GM12878 (cell line): ENCODE data around the gene CARS2. TPM values are rescaled to one million over a fixed set of nuclear protein-coding genes. Genes with fewer than 3 reads are reported as not detected.

Experiments used
- ATAC-seq: fragments of 200-7000 bp; cut with Tn5 transposase; 3 replicates; pipeline ENCODE4 v1.9.1; 2020; ENCODE audit warnings: mild to moderate bottlenecking, moderate library complexity
- BruUV-seq: library from RNA; stranded (reverse); fragments of 400-500 nt; replicated peaks from 2 replicates; lab custom pipeline; 2021; lab: Mats Ljungman, UMichigan
- CTCF ChIA-PET: fragments of 300-600 bp; sonication (Branson Sonifier 250); formaldehyde crosslinking; extraction: SDS; loops from one replicate; lab custom pipeline; 2021; ENCODE audit warnings: inconsistent platforms; lab: Yijun Ruan, JAX
- POLR2A ChIA-PET: fragments of 350-600 bp; formaldehyde crosslinking; extraction: SDS; loops from one replicate; lab custom pipeline; 2021; ENCODE audit warnings: inconsistent platforms; lab: Charles Lee
- RAD21 ChIA-PET: fragments of 300-600 bp; sonication (Branson Sonifier 250); formaldehyde crosslinking; loops from one replicate; lab custom pipeline; 2023; ENCODE audit warnings: antibody characterized with exemption; ENCODE audit not compliant: unreplicated experiment; lab: Charles Lee
- SMC1A ChIA-PET: fragments of 300-600 bp; sonication (Branson Sonifier 250); formaldehyde crosslinking; loops from one replicate; lab custom pipeline; 2023; ENCODE audit not compliant: unreplicated experiment, uncharacterized antibody; lab: Charles Lee
- DNase-seq: peaks from one replicate; pipeline ENCODE4 v3.0.0-alpha.2; 2011; ENCODE audit warnings: low read depth, low spot score
- FAIRE-seq: peaks from 3 replicates; lab custom pipeline; 2011; peaks lifted over from hg19 to GRCh38; lab: Jason Lieb, UNC
- H2AFZ ChIP-seq: 2 replicates; pipeline ENCODE4 v1.6.0; 2011; ENCODE audit warnings: low read depth, low read length, control low read depth; ENCODE audit not compliant: control insufficient read depth
- H3K27ac ChIP-seq: 2 replicates; pipeline ENCODE4 v1.5.1; 2011; ENCODE audit warnings: control low read depth; ENCODE audit not compliant: control insufficient read depth, insufficient read depth
- H3K27me3 ChIP-seq, 2 experiments: replicated peaks in 1 of 2; 2 replicates each; pipeline versions ENCODE4 v1.6.0 to v1.6.1; 2011; ENCODE audit warnings: low read length in 1 of 2; ENCODE audit not compliant: control insufficient read depth in 2 of 2, insufficient read depth in 2 of 2
- H3K36me3 ChIP-seq, 2 experiments: 2 replicates each; pipeline ENCODE4 v1.5.1; 2011; ENCODE audit warnings: low read length in 1 of 2; ENCODE audit not compliant: control insufficient read depth in 2 of 2, insufficient read depth in 2 of 2
- H3K4me1 ChIP-seq: 2 replicates; pipeline ENCODE4 v1.6.1; 2011; ENCODE audit warnings: mild to moderate bottlenecking, low read length, moderate library complexity, mixed read lengths; ENCODE audit not compliant: control insufficient read depth, insufficient read depth
- H3K4me2 ChIP-seq: 2 replicates; pipeline ENCODE4 v1.6.0; 2011; ENCODE audit warnings: control low read depth; ENCODE audit not compliant: control insufficient read depth, insufficient read depth
- H3K4me3 ChIP-seq: fragments of 200-600 bp; sonication (generic); 2 replicates; pipeline ENCODE4 v1.5.1; 2016
- H3K79me2 ChIP-seq: 2 replicates; pipeline ENCODE4 v1.6.0; 2011; ENCODE audit warnings: low read length; ENCODE audit not compliant: control insufficient read depth, insufficient read depth
- H3K9ac ChIP-seq: 2 replicates; pipeline ENCODE4 v1.8.0; 2011; ENCODE audit warnings: low read length, control low read depth, mixed read lengths; ENCODE audit not compliant: control insufficient read depth, insufficient read depth
- H3K9me3 ChIP-seq: replicated peaks from 3 replicates; pipeline ENCODE4 v1.5.1; 2011; ENCODE audit warnings: mild to moderate bottlenecking, low read length; ENCODE audit not compliant: control insufficient read depth, insufficient read depth
- H4K20me1 ChIP-seq: 2 replicates; pipeline ENCODE4 v1.6.0; 2011; ENCODE audit not compliant: control insufficient read depth, insufficient read depth
- MXI1 ChIP-seq: fragments of 150-350 bp; IDR thresholded peaks from 2 replicates; pipeline ENCODE4 v1.6.1; 2011; ENCODE audit warnings: low read depth, mild to moderate bottlenecking, inconsistent platforms, low read length, improper control_type of control experiment
- NR2C1 ChIP-seq: fragments of 450-650 bp; IDR thresholded peaks from 2 replicates; pipeline ENCODE4 v1.6.1; 2017; ENCODE audit warnings: antibody characterized with exemption, mild to moderate bottlenecking, moderate library complexity
- RB1 ChIP-seq: fragments of 450-650 bp; formaldehyde crosslinking; IDR thresholded peaks from 2 replicates; pipeline ENCODE4 v1.6.1; 2017; ENCODE audit warnings: mild to moderate bottlenecking, borderline replicate concordance
- SPI1 ChIP-seq: IDR thresholded peaks from 2 replicates; pipeline ENCODE4 v1.6.1; 2011; ENCODE audit warnings: low read depth, mild to moderate bottlenecking, low read length, moderate library complexity, borderline replicate concordance; ENCODE audit not compliant: insufficient read depth
- SREBF1 ChIP-seq: IDR thresholded peaks from 2 replicates; pipeline ENCODE4 v1.6.1; 2012; ENCODE audit warnings: mild to moderate bottlenecking, low read length
- STAT3 ChIP-seq: IDR thresholded peaks from 2 replicates; pipeline ENCODE4 v1.6.1; 2011; ENCODE audit warnings: low read depth, low read length, improper control_type of control experiment
- ZNF274 ChIP-seq: IDR thresholded peaks from one replicate; pipeline ENCODE4 v1.8.0; 2011; ENCODE audit not compliant: insufficient read length, insufficient read depth
- WGBS: methylation state at CpG from one replicate; pipeline ENCODE4 v1.1.6; 2016; ENCODE audit warnings: low lambda C conversion rate; ENCODE audit not compliant: insufficient replicate concordance, insufficient coverage; ENCODE audit errors: missing lambda C conversion rate; 5-methylcytosine and 5-hydroxymethylcytosine counted together
- in situ Hi-C: fragments of 300-500 bp; cut with MboI; formaldehyde crosslinking; loops from 9 replicates; pipeline ENCODE4 v1.14.3; 2018; ENCODE audit warnings: mixed read lengths
- intact Hi-C: fragments of 100-400 bp; cut with micrococcal nuclease; formaldehyde crosslinking; loops from one replicate; pipeline ENCODE4 v1.14.2; 2022; ENCODE audit not compliant: unreplicated experiment
- polyA plus RNA-seq, 11 experiments: library from polyadenylated mRNA; depleted of rRNA in 4 of 11; unstranded in 6 of 11; stranded (reverse) in 5 of 11; fragments of >200 nt; fragmentation: Nextera tagmentation in 4 of 11; fragmentation: Illumina TruSeq in 1 of 11; extraction: Ambion mirVana in 4 of 11; extraction: Trizol in 1 of 11; gene quantifications; 1 replicate in 1 of 11; 2 replicates in 10 of 11; pipeline versions ENCODE4 v1.2.1 to v1.2.3, GENCODE V29; 2011 to 2016; ENCODE audit warnings: inconsistent platforms in 2 of 11, missing spikeins in 2 of 11, low read depth in 1 of 11
- total RNA-seq, 4 experiments: library from RNA; depleted of rRNA in 3 of 4; stranded (reverse); fragments of >200 nt in 3 of 4; fragmentation: Illumina TruSeq in 1 of 4; extraction: Trizol in 1 of 4; gene quantifications; 2 replicates each; pipeline versions ENCODE4 v1.2.1 to v1.2.3, GENCODE V29; 2013 to 2021
- TF ChIP-seq, protein P1 (sequence below): fragments of 450-650 bp; IDR thresholded peaks from 2 replicates; pipeline ENCODE4 v1.6.1; 2018; ENCODE audit warnings: mild to moderate bottlenecking, low read depth, moderate library complexity; ENCODE audit not compliant: partially characterized antibody

Gene CARS2
- total and polyA plus RNA-seq, 10 of the 15 experiments (the other 5 are each of a cell fraction or from before 2014, with no cell fraction given), result 4.2 to 101 (median 61.5) TPM

DNA sequence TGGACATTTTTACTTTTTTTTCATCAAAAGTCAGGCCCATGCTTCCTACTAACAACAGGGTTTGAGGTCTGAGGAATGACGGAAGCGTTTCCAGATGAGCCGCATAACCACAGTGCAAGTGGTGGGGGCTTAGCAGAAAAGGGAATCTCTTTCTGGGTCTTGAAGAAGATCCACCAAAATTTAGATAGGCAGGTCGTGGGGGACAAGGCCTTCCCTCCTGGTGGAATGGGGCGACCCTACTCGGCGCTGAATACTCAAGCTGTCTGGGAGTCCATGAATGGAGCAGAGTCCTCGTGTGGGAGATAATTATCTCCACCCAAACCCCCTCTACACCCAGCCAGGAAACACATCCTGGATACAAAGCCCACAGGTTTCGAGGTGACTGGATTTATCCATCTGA lies 36.9 kb downstream of the CARS2 start:
- H2AFZ ChIP-seq, result no peak overlapping the region
- CTCF ChIA-PET, result no interaction called here
- peaks cover 11 to 15% of the 10 kb centered on the region in 2 experiments; a peak in 3 of 4 replicates for H3K36me3 ChIP-seq
- no peaks in the 10 kb centered on the region for H3K79me2 ChIP-seq
- no peaks in the 10 kb centered on the region for H3K9me3 ChIP-seq
- 90% methylated on average over 9 of the region's 9 CpGs for WGBS
- in situ Hi-C loops (no loop called here), intact Hi-C loops (no loop called here)
- no peaks in the 10 kb centered on the region for H3K4me1 ChIP-seq
- H3K27me3 ChIP-seq, result no peaks in the 10 kb centered on the region
- H4K20me1 ChIP-seq, result no peaks in the 10 kb centered on the region
- BruUV-seq, result no TSS peak
- no peak overlapping the region for H3K27ac ChIP-seq
- FAIRE-seq (no peak), ATAC-seq (no peak), DNase-seq (no peak)
- TF ChIP-seq, protein P1, sequence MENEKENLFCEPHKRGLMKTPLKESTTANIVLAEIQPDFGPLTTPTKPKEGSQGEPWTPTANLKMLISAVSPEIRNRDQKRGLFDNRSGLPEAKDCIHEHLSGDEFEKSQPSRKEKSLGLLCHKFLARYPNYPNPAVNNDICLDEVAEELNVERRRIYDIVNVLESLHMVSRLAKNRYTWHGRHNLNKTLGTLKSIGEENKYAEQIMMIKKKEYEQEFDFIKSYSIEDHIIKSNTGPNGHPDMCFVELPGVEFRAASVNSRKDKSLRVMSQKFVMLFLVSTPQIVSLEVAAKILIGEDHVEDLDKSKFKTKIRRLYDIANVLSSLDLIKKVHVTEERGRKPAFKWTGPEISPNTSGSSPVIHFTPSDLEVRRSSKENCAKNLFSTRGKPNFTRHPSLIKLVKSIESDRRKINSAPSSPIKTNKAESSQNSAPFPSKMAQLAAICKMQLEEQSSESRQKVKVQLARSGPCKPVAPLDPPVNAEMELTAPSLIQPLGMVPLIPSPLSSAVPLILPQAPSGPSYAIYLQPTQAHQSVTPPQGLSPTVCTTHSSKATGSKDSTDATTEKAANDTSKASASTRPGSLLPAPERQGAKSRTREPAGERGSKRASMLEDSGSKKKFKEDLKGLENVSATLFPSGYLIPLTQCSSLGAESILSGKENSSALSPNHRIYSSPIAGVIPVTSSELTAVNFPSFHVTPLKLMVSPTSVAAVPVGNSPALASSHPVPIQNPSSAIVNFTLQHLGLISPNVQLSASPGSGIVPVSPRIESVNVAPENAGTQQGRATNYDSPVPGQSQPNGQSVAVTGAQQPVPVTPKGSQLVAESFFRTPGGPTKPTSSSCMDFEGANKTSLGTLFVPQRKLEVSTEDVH, result no peak
- no peak for TF ChIP-seq MXI1
- H3K4me2 ChIP-seq, result no peak overlapping the region
- H3K4me3 ChIP-seq, result no peak overlapping the region
- POLR2A ChIA-PET, result no interaction called here
- SMC1A ChIA-PET, result no interaction called here
- RAD21 ChIA-PET, result no interaction called here
- no peak overlapping the region for H3K9ac ChIP-seq

DNA sequence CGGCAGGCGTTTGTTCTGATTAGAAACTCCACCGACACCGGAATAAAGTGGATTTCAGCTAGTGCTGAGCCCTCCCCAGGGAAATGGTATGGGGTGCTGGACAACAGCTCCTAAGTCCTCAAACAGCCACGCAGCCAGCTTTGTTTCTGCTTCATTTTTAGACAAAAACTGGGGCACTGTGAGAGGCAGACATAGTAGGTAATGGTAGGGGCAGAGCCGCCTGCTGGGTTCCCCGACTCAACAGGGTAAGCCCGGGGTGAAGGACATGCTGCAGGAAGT lies 39.7 kb downstream of the CARS2 start:
- ChIA-PET POLR2A (interaction anchor here (1.2 kb wide), 1 partner anchor 10 kb away, joined by 4 read pairs; no protein-coding TSS in a partner anchor), CTCF (no interaction called here), RAD21 (no interaction called here), SMC1A (interaction anchor here (1.4 kb wide), 1 partner anchor 11 kb away, joined by 3 read pairs; no protein-coding TSS in a partner anchor)
- no peaks in the 10 kb centered on the region for H3K27me3 ChIP-seq
- H3K36me3 ChIP-seq, result peaks cover 24% of the 10 kb centered on the region in 2 experiments; a peak in 3 of 4 replicates
- DNase-seq, result no peak
- in situ Hi-C loops (no loop called here), intact Hi-C loops (no loop called here)
- no peaks in the 10 kb centered on the region; the same call in 2 of the 3 replicates for H3K9me3 ChIP-seq
- H3K79me2 ChIP-seq, result no peaks in the 10 kb centered on the region
- BruUV-seq, result no TSS peak
- no peak for FAIRE-seq
- no peak overlapping the region for H3K9ac ChIP-seq
- no peak overlapping the region for H3K4me2 ChIP-seq
- H3K4me3 ChIP-seq, result no peak overlapping the region
- 95% methylated on average over 8 of the region's 8 CpGs for WGBS
- no peaks in the 10 kb centered on the region for H4K20me1 ChIP-seq
- H2AFZ ChIP-seq, result no peak overlapping the region
- no peak overlapping the region for H3K27ac ChIP-seq
- no peaks in the 10 kb centered on the region for H3K4me1 ChIP-seq
- TF ChIP-seq ZNF274 (no peak), NR2C1 (no peak), SREBF1 (no peak), SPI1 (no peak), RB1 (no peak), STAT3 (no peak)
- ATAC-seq, result no peak
